Endothelial cell of umbilical vein (primary cell): ENCODE measurements around the gene SORCS2. TPM values are rescaled to one million over a fixed set of nuclear protein-coding genes. Genes with fewer than 3 reads are reported as not detected.

Experiments used
- BruUV-seq: library from RNA; stranded (reverse); fragments of 400-500 nt; replicated peaks from 2 replicates; lab custom pipeline; 2021; lab: Mats Ljungman, UMichigan
- CTCF ChIA-PET: fragments of 300-600, 350-600 bp; sonication (Branson Sonifier 250); formaldehyde crosslinking; loops from one replicate; lab custom pipeline; 2021; ENCODE audit warnings: antibody characterized with exemption, inconsistent platforms; lab: Charles Lee
- POLR2A ChIA-PET: fragments of 300-600, 350-600 bp; sonication (Branson Sonifier 250); formaldehyde crosslinking; loops from one replicate; lab custom pipeline; 2021; ENCODE audit warnings: antibody characterized with exemption, inconsistent platforms; lab: Charles Lee
- DNase-seq: peaks from one replicate; pipeline ENCODE4 v3.0.0-alpha.2; 2011; ENCODE audit warnings: low read depth, low spot score
- FAIRE-seq: peaks from 2 replicates; lab custom pipeline; 2011; peaks lifted over from hg19 to GRCh38; lab: Jason Lieb, UNC
- H2AFZ ChIP-seq: 2 replicates; pipeline ENCODE4 v1.6.0; 2012; ENCODE audit warnings: low read depth, low read length, control low read depth, inconsistent platforms
- H3K27ac ChIP-seq: 2 replicates; pipeline ENCODE4 v1.5.1; 2011; ENCODE audit warnings: low read depth, mild to moderate bottlenecking, control low read depth, low read length, moderate library complexity; ENCODE audit not compliant: insufficient read depth
- H3K27me3 ChIP-seq, 2 experiments: 2 replicates each; pipeline versions ENCODE4 v1.6.0 to v1.6.1; 2011; ENCODE audit warnings: low read length in 2 of 2, mixed read lengths in 1 of 2; ENCODE audit not compliant: control insufficient read depth in 2 of 2, insufficient read depth in 2 of 2
- H3K36me3 ChIP-seq, 2 experiments: 2 replicates in 1 of 2; 3 replicates in 1 of 2; pipeline ENCODE4 v1.5.1; 2011; ENCODE audit warnings: low read length in 2 of 2, mild to moderate bottlenecking in 1 of 2, moderate library complexity in 1 of 2; ENCODE audit not compliant: control insufficient read depth in 2 of 2, insufficient read depth in 2 of 2; ENCODE audit errors: extremely low read depth in 1 of 2
- H3K4me1 ChIP-seq: 3 replicates; pipeline ENCODE4 v1.5.1; 2011; ENCODE audit warnings: mild to moderate bottlenecking, low read length; ENCODE audit not compliant: control insufficient read depth, insufficient read depth; ENCODE audit errors: extremely low read depth
- H3K4me2 ChIP-seq: 2 replicates; pipeline ENCODE4 v1.6.1; 2011; ENCODE audit warnings: low read length, control low read depth, mixed read lengths; ENCODE audit not compliant: insufficient read depth
- H3K4me3 ChIP-seq, 3 experiments: fragments of 200-600 bp in 1 of 3; sonication (generic), shearing (Covaris generic) in 1 of 3; replicated peaks in 1 of 3; 2 replicates each; pipeline ENCODE4 v1.5.1; 2011 to 2016; ENCODE audit warnings: control low read depth in 3 of 3, low read length in 3 of 3, mild to moderate bottlenecking in 2 of 3, inconsistent platforms in 1 of 3, low read depth in 1 of 3, moderate library complexity in 1 of 3; ENCODE audit not compliant: insufficient read depth in 1 of 3
- H3K79me2 ChIP-seq: 2 replicates; pipeline ENCODE4 v1.6.0; 2012; ENCODE audit warnings: low read length, inconsistent platforms; ENCODE audit not compliant: control insufficient read depth, insufficient read depth
- H3K9ac ChIP-seq: replicated peaks from 2 replicates; pipeline ENCODE3; 2011; ENCODE audit warnings: low read length, control low read depth; ENCODE audit not compliant: insufficient read depth; ENCODE audit errors: extremely low read depth
- H3K9me1 ChIP-seq: replicated peaks from 3 replicates; pipeline ENCODE4 v1.6.0; 2011; ENCODE audit warnings: mild to moderate bottlenecking, low read length; ENCODE audit not compliant: control insufficient read depth, insufficient read depth; ENCODE audit errors: extremely low read depth
- H3K9me3 ChIP-seq: replicated peaks from 2 replicates; pipeline ENCODE4 v1.5.1; 2012; ENCODE audit warnings: low read length, inconsistent platforms; ENCODE audit not compliant: control insufficient read depth, insufficient read depth
- H4K20me1 ChIP-seq: replicated peaks from 2 replicates; pipeline ENCODE3; 2011; ENCODE audit warnings: mild to moderate bottlenecking, low read length; ENCODE audit not compliant: control insufficient read depth, insufficient read depth; ENCODE audit errors: extremely low read depth
- EZH2 ChIP-seq: IDR thresholded peaks from 2 replicates; pipeline ENCODE4 v1.6.1; 2012; ENCODE audit warnings: borderline replicate concordance, low read depth, mild to moderate bottlenecking, moderate library complexity, low read length, inconsistent platforms; ENCODE audit not compliant: severe bottlenecking
- FOS ChIP-seq: IDR thresholded peaks from 2 replicates; pipeline ENCODE4 v1.6.1; 2011; ENCODE audit warnings: mild to moderate bottlenecking, low read length, moderate library complexity, borderline replicate concordance; ENCODE audit not compliant: insufficient read depth
- GATA2 ChIP-seq: IDR thresholded peaks from 2 replicates; pipeline ENCODE4 v1.7.0; 2011; ENCODE audit warnings: low read depth, mild to moderate bottlenecking, moderate library complexity, mixed read lengths, low read length; ENCODE audit not compliant: insufficient read length, insufficient read depth
- JUN ChIP-seq: IDR thresholded peaks from 2 replicates; pipeline ENCODE4 v1.6.1; 2011; ENCODE audit warnings: borderline replicate concordance, low read depth; ENCODE audit not compliant: insufficient read length, insufficient read depth
- POLR2AphosphoS5 ChIP-seq: IDR thresholded peaks from 2 replicates; pipeline ENCODE4 v1.6.1; 2012; ENCODE audit warnings: low read depth, mild to moderate bottlenecking, control low read depth, low read length, moderate library complexity; ENCODE audit not compliant: insufficient read depth
- dilution Hi-C: fragments of 300-500 bp; cut with MboI; formaldehyde crosslinking; loops from one replicate; pipeline ENCODE4 v1.15.0; 2019; ENCODE audit warnings: low sequenced_read_pairs; ENCODE audit not compliant: extremely low pct_ligation_motif_present
- intact Hi-C: fragments of 100-400 bp; cut with micrococcal nuclease; formaldehyde crosslinking; loops from one replicate; pipeline ENCODE4 v1.10.0; 2022
- polyA plus RNA-seq, 4 experiments: library from polyadenylated mRNA; depleted of rRNA in 3 of 4; stranded (reverse) in 3 of 4; unstranded in 1 of 4; fragments of >200 nt; gene quantifications; 2 replicates each; pipeline versions ENCODE4 v1.2.1 to v1.2.3, GENCODE V29; 2011 to 2012; ENCODE audit warnings: missing spikeins in 1 of 4
- total RNA-seq: library from RNA; stranded (reverse); gene quantifications from 2 replicates; pipeline ENCODE4 v1.2.3, GENCODE V29; 2021

SORCS2 gene
- total and polyA plus RNA-seq, 2 donors (not counting 3 experiments of a cell fraction or from before 2014, with no cell fraction given) = not detected

- Histone ChIP-seq H3K4me1 (no peaks in the 10 kb centered on the region), H3K9me1 (no peaks in the 10 kb centered on the region), H3K9me3 (no peaks in the 10 kb centered on the region), H3K79me2 (no peaks in the 10 kb centered on the region), H3K9ac (no peak overlapping the region), H3K27me3 (peaks cover 34 to 38% of the 10 kb centered on the region in 2 experiments), H3K4me3 (no peak overlapping the region), H3K27ac (no peak overlapping the region), H3K4me2 (no peak overlapping the region), H2AFZ (no peak overlapping the region), H4K20me1 (no peaks in the 10 kb centered on the region), H3K36me3 (no peaks in the 10 kb centered on the region)
- no TSS peak for BruUV-seq
- ChIA-PET CTCF (interaction anchor here (0.8 to 2.5 kb wide), 8 partner anchors 8 to 825 kb away, joined by 3 to 37 read pairs (median 8); no protein-coding TSS in a partner anchor), POLR2A (no interaction called here)
- TF ChIP-seq EZH2 = no peak
- TF ChIP-seq GATA2 = no peak
- TF ChIP-seq POLR2AphosphoS5 = no peak
- no peak for TF ChIP-seq FOS
- no peak for TF ChIP-seq JUN
- FAIRE-seq (no peak), DNase-seq (no peak)
- intact Hi-C loops (loop anchor here (5.0 kb wide), 1 partner anchor 611 kb away; no protein-coding TSS in a partner anchor), dilution Hi-C loops (no loop called here)
These were observed 1.4 kb upstream of the SORCS2 start for GRCh38 chr4:7190691-7191545.
